HL-60 (cell line): Measurements from ENCODE around the gene NOTCH4.

Experiments used
- CTCF ChIP-seq: IDR thresholded peaks from one replicate; pipeline ENCODE4 v1.5.1; 2011; ENCODE audit warnings: low read length, control low read depth, inconsistent platforms; ENCODE audit not compliant: insufficient read depth
- GABPA ChIP-seq: IDR thresholded peaks from 2 replicates; pipeline ENCODE4 v1.6.1; 2012; ENCODE audit warnings: low read depth
- POLR2AphosphoS5 ChIP-seq: IDR thresholded peaks from 2 replicates; pipeline ENCODE4 v1.6.1; 2012; ENCODE audit warnings: low read depth
- SPI1 ChIP-seq: IDR thresholded peaks from 2 replicates; pipeline ENCODE4 v1.6.1; 2012; ENCODE audit warnings: low read depth, mild to moderate bottlenecking, borderline replicate concordance
- TF ChIP-seq, protein P1 (sequence below): IDR thresholded peaks from 2 replicates; pipeline ENCODE4 v1.6.1; 2012; ENCODE audit warnings: low read depth; ENCODE audit not compliant: insufficient replicate concordance

DNA sequence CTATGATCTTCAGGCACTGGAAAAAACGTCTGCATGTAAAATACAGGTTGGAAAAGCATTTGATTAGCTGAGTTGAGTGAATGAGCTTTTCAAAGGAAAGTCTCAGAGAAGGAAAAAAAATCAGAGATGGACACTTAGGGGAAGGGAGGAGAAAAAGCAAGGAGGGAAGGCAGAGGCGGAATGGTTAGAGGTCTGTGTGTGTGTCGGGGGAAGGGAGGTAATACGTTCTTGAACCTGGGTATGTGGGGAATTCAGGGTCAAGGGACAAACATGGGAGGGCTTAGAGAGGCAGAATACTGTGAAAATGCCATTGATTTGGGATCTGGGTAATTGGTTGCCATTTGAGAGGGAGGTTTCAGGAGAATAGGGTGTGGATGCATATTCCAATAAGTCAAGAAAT is 77.2 kb downstream of the NOTCH4 start:
- TF ChIP-seq CTCF (no peak), POLR2AphosphoS5 (no peak), SPI1 (no peak), GABPA (no peak)
- TF ChIP-seq, protein P1, sequence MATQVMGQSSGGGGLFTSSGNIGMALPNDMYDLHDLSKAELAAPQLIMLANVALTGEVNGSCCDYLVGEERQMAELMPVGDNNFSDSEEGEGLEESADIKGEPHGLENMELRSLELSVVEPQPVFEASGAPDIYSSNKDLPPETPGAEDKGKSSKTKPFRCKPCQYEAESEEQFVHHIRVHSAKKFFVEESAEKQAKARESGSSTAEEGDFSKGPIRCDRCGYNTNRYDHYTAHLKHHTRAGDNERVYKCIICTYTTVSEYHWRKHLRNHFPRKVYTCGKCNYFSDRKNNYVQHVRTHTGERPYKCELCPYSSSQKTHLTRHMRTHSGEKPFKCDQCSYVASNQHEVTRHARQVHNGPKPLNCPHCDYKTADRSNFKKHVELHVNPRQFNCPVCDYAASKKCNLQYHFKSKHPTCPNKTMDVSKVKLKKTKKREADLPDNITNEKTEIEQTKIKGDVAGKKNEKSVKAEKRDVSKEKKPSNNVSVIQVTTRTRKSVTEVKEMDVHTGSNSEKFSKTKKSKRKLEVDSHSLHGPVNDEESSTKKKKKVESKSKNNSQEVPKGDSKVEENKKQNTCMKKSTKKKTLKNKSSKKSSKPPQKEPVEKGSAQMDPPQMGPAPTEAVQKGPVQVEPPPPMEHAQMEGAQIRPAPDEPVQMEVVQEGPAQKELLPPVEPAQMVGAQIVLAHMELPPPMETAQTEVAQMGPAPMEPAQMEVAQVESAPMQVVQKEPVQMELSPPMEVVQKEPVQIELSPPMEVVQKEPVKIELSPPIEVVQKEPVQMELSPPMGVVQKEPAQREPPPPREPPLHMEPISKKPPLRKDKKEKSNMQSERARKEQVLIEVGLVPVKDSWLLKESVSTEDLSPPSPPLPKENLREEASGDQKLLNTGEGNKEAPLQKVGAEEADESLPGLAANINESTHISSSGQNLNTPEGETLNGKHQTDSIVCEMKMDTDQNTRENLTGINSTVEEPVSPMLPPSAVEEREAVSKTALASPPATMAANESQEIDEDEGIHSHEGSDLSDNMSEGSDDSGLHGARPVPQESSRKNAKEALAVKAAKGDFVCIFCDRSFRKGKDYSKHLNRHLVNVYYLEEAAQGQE, result no peak
